ENCODE data around the gene SLC25A12.

GRCh38 chr2:171858397-171858958 is 35.6 kb downstream of the SLC25A12 start:
- TF ChIP-seq EZH2 (IDR thresholded peaks at IDR 0.05): no peak
- no peak for TF ChIP-seq POLR2AphosphoS5 (IDR thresholded peaks at IDR 0.05; ENCODE audit: borderline replicate concordance, low read depth, low read length)
- no peak for TF ChIP-seq FOXP2 (optimal IDR thresholded peaks at IDR 0.05; ENCODE audit: control extremely low read depth, extremely low read length, insufficient read depth)

Measured in SK-N-MC (cell line).